OCI-LY1 (cell line): ENCODE measurements around the gene DNMT1.

ENCODE experiments used
- CTCF ChIP-seq: fragments of 200-600 bp; sonication (generic), shearing (Covaris generic); IDR thresholded peaks from 2 replicates; pipeline ENCODE4 v1.5.1; 2017; ENCODE audit warnings: mild to moderate bottlenecking, antibody characterized with exemption, low read length, moderate library complexity, mixed read lengths
- EZH2 ChIP-seq: fragments of 200-600 bp; sonication (generic), shearing (Covaris generic); IDR thresholded peaks from 2 replicates; pipeline ENCODE4 v1.8.0; 2017; ENCODE audit warnings: borderline replicate concordance, mixed run types, mild to moderate bottlenecking, antibody characterized with exemption, low read length, moderate library complexity, mixed read lengths

GRCh38 chr19:10203686-10204085 is 8.9 kb upstream of the DNMT1 start:
- TF ChIP-seq CTCF (no peak), EZH2 (no peak)
